ENCODE measurements around the gene GPX2.

DNA sequence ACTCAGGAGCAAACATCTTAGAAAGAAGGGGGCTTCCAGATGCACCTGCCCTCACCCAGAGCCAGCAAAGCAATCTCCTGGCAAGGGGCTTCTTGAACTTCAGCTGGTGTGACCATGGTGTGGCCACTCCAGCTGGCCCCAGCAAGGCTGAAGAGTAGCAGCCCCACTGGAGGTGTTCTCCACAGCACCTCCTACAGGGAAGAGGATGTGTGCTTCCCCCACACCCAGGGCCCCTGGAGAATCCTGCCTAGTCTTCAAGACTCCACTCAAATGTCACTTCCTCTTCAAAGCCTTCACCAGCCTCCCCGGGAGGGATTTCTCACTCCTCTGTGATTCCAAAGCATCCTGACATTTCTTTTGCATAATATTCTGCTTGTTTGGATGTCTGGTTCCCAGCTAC, 21.1 kb upstream of the GPX2 start:
- TF ChIP-seq, protein P1, sequence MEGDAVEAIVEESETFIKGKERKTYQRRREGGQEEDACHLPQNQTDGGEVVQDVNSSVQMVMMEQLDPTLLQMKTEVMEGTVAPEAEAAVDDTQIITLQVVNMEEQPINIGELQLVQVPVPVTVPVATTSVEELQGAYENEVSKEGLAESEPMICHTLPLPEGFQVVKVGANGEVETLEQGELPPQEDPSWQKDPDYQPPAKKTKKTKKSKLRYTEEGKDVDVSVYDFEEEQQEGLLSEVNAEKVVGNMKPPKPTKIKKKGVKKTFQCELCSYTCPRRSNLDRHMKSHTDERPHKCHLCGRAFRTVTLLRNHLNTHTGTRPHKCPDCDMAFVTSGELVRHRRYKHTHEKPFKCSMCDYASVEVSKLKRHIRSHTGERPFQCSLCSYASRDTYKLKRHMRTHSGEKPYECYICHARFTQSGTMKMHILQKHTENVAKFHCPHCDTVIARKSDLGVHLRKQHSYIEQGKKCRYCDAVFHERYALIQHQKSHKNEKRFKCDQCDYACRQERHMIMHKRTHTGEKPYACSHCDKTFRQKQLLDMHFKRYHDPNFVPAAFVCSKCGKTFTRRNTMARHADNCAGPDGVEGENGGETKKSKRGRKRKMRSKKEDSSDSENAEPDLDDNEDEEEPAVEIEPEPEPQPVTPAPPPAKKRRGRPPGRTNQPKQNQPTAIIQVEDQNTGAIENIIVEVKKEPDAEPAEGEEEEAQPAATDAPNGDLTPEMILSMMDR (IDR thresholded peaks at IDR 0.05 in 4 of 5, conservative IDR thresholded peaks at IDR 0.05 in 1 of 5) = no peak
- TF ChIP-seq POLR2A (IDR thresholded peaks at IDR 0.05) = no peak

All from gastrocnemius medialis (tissue), 4 donors.